NCI-H1417 (cell line): ENCODE results near the gene EFNA1.
"Not testable (repeated sequence)": the region's sequence is repeated elsewhere in the genome, so short reads cannot be mapped to it uniquely, and the experiment has no call there.

Source experiments
- DNase-seq, 3 experiments: peaks; one replicate each; lab custom pipeline; 2025; lab: John Stamatoyannopoulos, UW

Gene EFNA1

GRCh38 chr1:155145491-155145890 lies 17.8 kb downstream of the EFNA1 start:
- no peak for DNase-seq

DNA sequence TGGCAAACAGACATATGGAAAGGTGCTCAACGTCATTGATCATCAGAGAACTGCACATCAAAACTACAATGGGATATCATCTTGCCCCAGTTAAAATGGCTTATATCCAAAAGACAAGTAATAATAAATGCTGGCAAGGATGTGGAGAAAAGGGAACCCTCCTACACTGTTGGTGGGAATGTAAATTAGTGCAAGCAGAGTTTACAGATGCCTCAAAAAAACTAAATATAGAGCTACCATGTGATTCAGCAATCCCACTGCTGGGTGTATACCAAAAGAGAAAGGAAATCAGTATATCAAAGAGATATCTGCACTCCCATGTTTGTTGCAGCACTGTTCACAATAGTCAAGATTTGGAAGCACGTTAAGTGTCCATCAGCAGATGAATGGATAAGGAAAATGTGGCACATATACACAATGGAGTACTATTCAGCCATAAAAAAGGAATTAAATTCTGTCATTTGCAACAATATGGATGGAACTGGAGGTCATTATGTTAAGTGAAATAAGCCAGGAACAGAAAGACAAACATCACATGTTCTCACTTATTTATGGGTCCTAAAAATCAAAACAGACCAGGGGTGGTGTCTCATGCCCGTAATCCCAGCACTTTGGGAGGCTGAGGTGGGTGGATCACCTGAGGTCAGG lies 28.4 kb downstream of the EFNA1 start:
- DNase-seq, result not testable (repeated sequence)

DNA sequence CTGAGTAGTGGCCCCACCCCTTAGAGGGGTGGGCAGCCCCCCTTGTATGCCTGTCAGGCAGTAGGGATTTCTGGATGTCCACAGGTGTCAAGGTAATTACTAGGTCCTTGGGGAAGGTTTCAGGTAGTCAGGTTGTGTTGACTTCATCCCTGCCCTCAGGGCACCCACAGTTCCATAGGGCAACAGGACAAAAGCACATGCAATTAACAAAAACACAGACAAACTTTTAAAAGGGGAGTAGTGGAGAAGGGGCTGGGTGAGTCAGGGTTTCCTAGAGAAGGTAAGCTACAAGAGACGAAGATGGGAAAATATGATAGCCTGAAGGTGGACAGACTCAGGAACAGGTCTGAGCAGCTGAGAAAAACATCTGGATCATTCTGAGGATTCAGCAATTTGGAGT lies 31.3 kb downstream of the EFNA1 start:
- DNase-seq, result peak in 2 of 3 experiments; percentile 22 to 63

DNA sequence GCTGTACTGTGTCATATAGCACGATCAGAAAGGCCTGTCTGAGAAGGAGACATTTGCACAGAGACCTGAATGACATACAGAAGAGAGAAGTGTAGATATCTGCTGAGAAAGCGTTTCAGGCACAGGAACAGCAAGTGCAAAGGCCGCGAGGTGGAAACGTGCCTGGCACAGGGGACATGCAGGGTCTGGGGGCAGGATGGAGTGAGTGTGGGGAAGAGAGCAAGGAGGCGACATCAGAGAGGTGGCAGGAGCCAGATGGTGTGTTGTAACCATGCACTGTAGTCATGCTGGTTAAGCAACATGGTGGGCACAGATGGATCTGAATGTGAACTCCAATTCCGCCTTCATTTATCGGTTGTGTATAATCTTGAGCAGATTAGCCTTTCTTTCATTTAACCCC lies 32.5 kb downstream of the EFNA1 start:
- DNase-seq, result no peak

- not testable (repeated sequence) for DNase-seq
Observed at GRCh38 chr1:155162631-155163030, 35.0 kb downstream of the EFNA1 start.

DNA sequence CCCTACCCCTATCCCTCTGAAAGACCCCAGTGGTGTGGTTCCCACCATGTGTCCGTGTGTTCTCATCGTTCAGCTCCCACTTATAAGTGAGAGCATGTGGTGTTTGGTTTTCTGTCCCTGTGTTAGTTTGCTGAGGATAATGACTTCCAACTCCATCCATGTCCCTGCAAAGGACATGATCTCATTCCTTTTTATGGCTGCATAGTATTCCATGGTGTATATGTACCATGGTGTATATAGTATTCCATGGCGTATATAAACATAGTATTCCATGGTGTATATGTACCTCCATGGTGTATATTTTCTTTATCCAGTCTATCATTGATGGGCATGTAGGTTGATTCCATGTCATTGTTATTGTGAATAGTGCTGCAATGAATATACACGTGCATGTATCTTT lies 36.1 kb downstream of the EFNA1 start:
- DNase-seq, result not testable (repeated sequence)

- DNase-seq, result not testable (repeated sequence)
Observed at GRCh38 chr1:155164625-155165024, 36.9 kb downstream of the EFNA1 start.

GRCh38 chr1:155166051-155166470 lies 38.4 kb downstream of the EFNA1 start:
- DNase-seq, result no peak

GRCh38 chr1:155166471-155167165 lies 38.9 kb downstream of the EFNA1 start:
- peak in 1 of 3 experiments; percentile 96 for DNase-seq

- DNase-seq, result peak; percentile 87 to 98 (median 96)
Observed at GRCh38 chr1:155167166-155168104, 39.8 kb downstream of the EFNA1 start.

- DNase-seq, result not testable (repeated sequence)
Observed at GRCh38 chr1:155168105-155168445, 40.4 kb downstream of the EFNA1 start.

DNA sequence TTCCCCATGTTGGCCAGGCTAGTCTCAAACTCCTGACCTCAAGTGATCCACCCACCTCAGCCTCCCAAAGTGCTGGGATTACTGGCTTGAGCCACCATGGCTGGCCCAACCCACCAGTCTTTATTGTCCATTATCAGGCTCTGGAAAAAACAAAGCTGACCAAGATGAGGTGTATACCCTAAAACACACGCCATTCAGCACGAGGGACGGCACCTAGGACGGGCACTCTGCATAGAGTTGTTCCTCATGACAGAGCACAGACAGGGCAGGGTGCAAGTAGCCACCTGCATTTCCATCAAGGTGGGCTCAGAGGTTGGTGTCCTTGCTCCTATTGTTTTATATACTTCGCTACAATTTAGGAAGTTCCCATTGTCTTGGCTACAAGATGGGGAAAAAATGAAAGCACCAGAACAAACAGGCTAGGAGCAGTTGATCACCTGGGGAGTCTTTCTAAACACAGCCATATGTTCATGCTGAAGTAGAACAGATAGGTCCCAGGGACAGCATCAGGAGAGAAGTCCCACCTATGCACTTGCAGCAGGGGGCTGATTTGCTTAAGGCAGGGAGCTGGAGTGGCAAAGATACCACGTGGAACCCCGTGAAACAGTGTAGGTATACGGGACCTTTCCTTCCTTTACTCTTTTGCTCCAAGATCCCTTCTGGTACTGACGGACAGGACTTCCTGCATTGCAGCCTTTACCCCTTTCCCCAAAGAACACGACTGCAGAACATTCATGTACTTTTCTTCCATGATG lies 41.0 kb downstream of the EFNA1 start:
- no peak for DNase-seq

GRCh38 chr1:155169541-155169940 lies 41.9 kb downstream of the EFNA1 start:
- DNase-seq, result no peak

DNA sequence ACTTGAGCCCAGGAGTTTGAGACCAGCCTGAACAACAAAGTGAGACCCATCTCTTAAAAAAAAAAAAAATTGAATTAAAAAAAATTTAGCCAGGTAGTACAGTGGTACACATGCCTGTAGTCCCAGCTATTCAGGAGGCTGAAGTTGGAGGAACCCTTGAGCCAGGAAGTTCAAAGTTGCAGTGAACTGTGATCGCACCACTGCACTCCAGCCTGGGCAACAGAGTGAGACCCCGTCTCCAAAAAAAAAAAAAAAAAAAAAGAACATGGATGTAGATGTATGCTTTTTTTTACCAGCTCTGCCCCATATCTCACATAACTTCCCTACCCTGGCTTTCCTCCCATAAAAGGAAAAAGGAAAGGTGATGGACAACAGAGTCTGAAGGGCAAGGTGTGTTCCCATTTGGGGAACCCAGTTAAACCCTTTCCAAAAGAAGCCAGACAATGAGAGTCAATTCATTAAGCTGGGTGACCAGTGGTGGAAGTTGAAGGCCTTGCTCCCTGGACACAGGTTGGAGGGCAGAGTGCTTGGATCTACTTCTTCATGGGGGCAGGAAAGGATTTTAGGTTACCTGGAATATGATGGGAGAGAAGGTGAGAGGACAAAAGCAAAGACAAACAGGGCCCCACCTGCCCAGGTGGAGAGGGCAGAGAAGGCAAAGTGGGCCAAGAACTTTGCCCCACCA lies 42.6 kb downstream of the EFNA1 start:
- DNase-seq, result no peak

DNA sequence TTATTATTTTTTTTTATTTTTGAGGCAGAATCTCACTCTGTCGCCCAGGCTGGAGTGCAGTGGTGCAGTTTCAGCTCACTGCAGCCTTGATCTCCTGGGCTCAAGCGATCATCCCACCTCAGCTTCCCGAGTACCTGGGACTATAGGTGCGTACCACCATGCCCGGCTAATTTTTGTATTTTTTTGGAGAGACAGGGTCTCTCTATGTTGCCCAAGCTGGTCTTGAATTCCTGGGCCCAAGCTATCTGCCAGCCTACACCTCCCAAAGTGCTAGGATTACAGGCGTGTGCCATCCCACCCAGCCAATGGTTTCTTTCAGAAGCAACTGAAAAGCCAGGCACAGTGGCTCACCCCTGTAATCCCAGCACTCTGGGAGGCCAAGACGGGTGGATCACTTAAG lies 43.1 kb downstream of the EFNA1 start:
- DNase-seq, result no peak

- no peak for DNase-seq
Observed at GRCh38 chr1:155171836-155172731, 44.4 kb downstream of the EFNA1 start.

- peak; percentile 94 to 100 (median 98) for DNase-seq
Observed at GRCh38 chr1:155172732-155173477, 45.2 kb downstream of the EFNA1 start, which contains the start of gene KRTCAP2. Gene KRTCAP2, minus strand, starts transcription at chr1:155173304. Its CDS starts 80 bp downstream, at chr1:155173224.

DNA sequence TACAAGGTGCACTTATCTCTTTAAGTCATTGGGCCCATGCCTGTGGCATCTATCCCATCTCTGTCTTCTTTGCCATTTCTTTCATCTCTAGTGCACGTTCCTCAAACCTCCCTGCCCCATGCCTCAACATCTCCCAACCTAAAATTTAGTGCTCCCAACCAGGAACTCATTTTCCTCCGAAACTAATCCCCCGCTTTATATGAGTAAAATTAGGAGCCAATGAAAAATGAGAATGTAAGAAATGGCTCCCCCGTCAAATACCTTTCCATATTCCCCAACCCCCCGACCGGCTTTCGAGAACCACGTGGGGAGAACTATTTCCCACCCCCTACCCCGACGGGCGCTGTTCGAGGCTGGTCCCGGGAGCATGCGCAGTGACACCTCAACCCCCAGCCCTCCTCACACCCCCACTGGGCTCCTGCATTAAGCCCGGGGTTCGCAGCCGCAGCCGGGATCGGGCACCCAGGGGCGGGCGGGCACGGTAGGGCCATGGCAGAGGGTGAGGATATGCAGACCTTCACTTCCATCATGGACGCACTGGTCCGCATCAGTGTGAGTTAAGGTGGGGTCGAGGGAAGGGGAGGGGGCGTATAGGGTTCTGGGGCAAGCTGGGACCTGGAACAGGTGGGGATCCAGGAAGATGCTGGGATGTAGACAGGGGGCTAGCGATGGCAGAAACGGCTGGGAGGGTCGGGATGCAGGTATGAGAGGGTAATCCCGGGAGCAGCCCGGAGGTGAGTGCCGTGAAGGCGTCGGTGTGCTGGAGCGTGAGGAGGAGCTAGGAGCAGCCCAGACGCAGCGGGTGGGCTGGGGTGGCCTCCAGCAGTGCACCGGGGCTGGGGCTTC lies 46.0 kb downstream of the EFNA1 start, which contains the start of gene TRIM46:
Gene TRIM46, plus strand, starts transcription at position 372 of the 846 bp plus-strand sequence. Its CDS starts 118 bp downstream, at position 490.
- peak; percentile 86 to 94 (median 89) for DNase-seq
